Astrocyte of the spinal cord (primary cell): Measurements from ENCODE around the gene ANO10.
"Not testable (repeated sequence)": the region's sequence is repeated elsewhere in the genome, so short reads cannot be mapped to it uniquely, and the experiment has no call there.

Experiments
- DNase-seq: peaks from one replicate; pipeline ENCODE4 v3.0.0; 2011; ENCODE audit warnings: low read depth, low spot score
- H3K4me3 ChIP-seq: 2 replicates; pipeline ENCODE4 v1.5.1; 2011; ENCODE audit warnings: low read depth, mild to moderate bottlenecking, low read length, moderate library complexity
- in situ Hi-C: cut with HindIII; loops from 2 replicates; pipeline ENCODE4 v1.10.0; 2017; ENCODE audit warnings: low sequenced_read_pairs
- TF ChIP-seq, protein P1 (sequence below): IDR thresholded peaks from 2 replicates; pipeline ENCODE4 v1.5.1; 2012; ENCODE audit warnings: low read depth, mild to moderate bottlenecking, low read length, inconsistent platforms

ANO10 gene

DNA sequence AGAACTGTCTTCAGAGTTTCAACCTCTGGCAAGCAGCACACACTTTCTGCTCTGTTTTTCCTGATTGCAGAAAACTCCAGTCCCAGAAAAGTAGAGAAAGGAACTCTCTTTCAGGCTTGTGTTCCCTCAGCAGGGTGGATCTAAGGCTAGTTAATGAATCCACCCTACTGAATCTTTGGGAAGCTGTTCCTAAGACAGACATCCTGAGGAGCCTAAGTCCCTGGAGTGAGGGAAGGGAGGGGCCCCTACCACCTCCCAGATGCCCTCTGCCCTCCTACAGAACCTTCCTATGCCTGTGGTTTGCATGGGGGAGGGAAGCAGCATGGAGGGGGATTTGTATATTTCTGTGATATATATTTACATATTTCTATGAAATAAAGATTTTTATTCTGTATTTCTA lies 124.4 kb downstream of the ANO10 start:
- TF ChIP-seq, protein P1, sequence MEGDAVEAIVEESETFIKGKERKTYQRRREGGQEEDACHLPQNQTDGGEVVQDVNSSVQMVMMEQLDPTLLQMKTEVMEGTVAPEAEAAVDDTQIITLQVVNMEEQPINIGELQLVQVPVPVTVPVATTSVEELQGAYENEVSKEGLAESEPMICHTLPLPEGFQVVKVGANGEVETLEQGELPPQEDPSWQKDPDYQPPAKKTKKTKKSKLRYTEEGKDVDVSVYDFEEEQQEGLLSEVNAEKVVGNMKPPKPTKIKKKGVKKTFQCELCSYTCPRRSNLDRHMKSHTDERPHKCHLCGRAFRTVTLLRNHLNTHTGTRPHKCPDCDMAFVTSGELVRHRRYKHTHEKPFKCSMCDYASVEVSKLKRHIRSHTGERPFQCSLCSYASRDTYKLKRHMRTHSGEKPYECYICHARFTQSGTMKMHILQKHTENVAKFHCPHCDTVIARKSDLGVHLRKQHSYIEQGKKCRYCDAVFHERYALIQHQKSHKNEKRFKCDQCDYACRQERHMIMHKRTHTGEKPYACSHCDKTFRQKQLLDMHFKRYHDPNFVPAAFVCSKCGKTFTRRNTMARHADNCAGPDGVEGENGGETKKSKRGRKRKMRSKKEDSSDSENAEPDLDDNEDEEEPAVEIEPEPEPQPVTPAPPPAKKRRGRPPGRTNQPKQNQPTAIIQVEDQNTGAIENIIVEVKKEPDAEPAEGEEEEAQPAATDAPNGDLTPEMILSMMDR = no peak
- in situ Hi-C loops = no loop called here
- DNase-seq = peak; percentile 9
- no peak overlapping the region for H3K4me3 ChIP-seq

DNA sequence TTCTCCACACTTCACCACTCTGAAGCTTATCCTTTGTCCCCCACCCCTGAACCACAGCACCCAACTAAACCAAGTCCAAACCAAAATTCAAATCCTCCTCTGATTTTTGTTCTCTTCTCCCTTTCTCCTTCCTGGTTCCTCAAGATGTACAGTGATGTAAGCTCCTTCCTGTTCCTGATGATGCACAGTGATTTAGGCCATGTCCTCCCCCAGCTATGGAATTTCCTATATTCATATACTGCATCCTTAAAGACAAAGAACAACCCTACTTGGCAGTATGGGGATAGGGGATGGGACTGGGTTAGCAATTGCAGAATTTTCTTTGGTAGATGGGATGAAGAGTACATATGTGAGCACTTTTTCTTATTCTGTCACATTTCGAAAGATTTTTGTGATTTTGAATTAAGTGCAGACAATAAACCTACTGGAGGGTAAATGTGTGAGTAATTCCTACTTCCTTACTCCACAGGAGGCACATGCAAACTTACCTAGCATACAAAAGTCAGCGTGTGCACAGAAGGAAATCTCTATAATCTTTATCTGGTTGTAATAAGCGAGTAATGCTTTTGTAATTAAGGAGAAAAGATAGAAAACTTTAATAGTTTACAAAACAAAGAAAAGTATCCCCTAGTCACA lies 125.0 kb downstream of the ANO10 start:
- TF ChIP-seq, protein P1 = no peak

DNA sequence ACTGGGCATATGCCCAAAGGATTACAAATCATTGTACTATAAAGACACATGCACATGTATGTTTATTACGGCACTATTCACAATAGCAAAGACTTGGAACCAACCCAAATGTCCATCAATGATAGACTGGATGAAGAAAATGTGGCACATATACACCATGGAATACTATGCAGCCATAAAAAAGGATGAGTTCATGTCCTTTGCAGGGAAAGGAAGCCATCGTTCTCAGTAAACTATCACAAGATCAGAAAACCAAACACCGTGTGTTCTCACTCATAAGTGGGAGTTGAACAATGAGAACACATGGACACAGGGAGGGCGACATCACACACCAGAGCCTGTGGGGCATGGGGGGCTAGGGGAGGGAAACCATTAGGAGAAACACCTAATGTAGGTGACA lies 128.9 kb downstream of the ANO10 start:
- H3K4me3 ChIP-seq, DNase-seq, in situ Hi-C loops: not testable (repeated sequence)

More for the DNA sequence above, 125.0 kb downstream of the ANO10 start:
- in situ Hi-C loops = no loop called here
- H3K4me3 ChIP-seq = no peak overlapping the region
- DNase-seq = peak; percentile 19

DNA sequence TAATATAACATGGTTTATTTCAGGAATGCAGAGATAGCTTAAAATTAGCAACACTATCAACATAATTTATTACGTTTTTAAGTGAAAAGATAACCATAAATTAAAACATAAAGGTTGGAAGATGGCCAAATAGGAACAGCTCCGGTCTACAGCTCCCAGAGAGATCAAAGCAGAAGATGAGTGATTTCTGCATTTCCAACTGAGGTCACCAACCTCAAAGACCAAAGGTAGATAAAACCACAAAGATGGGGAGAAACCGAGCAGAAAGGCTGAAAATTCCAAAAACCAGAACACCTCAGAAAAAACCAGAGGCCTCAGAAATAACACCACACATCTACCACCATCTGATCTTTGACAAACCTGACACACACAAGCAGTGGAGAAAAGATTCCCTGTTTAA lies 130.0 kb downstream of the ANO10 start:
- H3K4me3 ChIP-seq, DNase-seq, in situ Hi-C loops: not testable (repeated sequence)

DNA sequence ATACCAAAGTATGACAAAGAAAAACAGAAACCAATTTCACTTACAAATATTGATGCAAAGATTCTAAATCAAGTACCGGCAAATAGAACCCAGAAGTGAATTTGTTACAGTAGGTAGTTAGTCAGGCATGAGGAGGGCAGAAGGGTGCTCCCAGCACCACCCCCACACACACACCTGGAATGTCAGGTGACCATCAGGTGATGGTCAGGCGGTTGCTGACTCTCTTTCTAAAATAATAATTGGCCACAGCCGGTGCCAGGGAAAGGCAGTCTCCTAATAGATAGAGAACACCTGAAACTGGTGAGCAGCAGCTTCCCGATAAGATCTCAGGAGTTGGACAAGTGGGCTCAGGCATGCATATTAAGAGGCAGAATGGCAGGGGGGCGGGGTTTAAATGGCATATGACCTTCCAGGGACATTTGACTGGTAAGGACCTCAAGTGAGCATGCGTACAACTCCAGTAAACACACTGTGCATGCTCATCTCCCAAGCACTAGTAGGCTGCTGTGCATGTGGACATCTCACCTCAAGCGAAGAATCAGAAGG lies 131.1 kb downstream of the ANO10 start:
- no peak overlapping the region for H3K4me3 ChIP-seq
- no peak for DNase-seq
- TF ChIP-seq, protein P1 = no peak
- in situ Hi-C loops = no loop called here

DNA sequence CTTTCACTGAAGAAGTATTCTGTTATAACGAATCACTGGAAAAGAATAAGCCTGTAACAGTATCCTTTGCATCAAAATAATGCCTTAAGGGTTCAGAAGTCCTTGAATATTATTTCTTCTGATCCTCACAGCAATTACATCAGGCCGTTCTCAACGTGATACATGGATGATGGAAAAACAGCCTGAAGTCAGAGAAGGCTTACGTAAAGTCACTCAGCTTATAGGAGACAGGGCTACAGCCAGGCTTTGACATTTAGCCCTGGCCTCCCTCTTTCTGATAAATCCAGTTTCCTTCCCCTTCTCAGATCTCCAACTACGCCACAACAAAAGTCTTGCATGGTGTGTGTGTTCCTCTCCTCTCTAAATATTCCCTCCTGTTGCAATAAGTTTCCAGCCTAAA lies 131.9 kb downstream of the ANO10 start:
- TF ChIP-seq, protein P1 = no peak
- no peak overlapping the region for H3K4me3 ChIP-seq
- DNase-seq = no peak
- in situ Hi-C loops = no loop called here

DNA sequence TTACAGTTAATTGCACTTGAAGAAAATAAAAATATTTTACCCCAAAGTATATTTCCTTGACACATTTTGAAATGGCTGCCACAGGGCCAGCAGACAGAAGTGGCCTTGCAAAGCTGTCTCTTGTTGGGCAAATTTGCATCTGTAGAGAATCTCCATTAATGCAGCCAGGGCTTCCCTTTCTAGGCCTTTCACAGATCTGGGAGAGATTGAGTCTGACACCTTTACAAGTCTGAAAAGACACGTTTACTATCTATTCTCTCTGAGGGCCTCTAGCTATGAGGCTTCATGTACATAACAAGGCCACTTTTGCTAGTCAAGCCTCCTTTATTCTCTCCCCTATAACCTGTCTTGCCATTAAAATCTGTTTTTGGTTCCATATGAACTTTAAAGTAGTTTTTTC lies 135.9 kb downstream of the ANO10 start:
- H3K4me3 ChIP-seq = no peak overlapping the region
- TF ChIP-seq, protein P1 = no peak
- in situ Hi-C loops = no loop called here
- DNase-seq = no peak
